Lung (tissue), 12 donors: ENCODE data around the gene FAM135A. TPM values are rescaled to one million over a fixed set of nuclear protein-coding genes. Genes with fewer than 3 reads are reported as not detected.

ENCODE experiments used
- ATAC-seq: fragments of 200-7000 bp; cut with Tn5 transposase; one replicate; pipeline ENCODE4 v1.9.1; 2020; ENCODE audit warnings: moderate number of reproducible peaks; ENCODE audit not compliant: insufficient read depth, low FRiP score
- DNase-seq, 3 donors: peaks; one replicate each; pipeline ENCODE4 v3.0.0-alpha.2; 2013 to 2017
- H3K27ac ChIP-seq, 2 donors: one replicate each; pipeline ENCODE4 v1.5.1; 2013; ENCODE audit warnings: mild to moderate bottlenecking in 2 of 2, moderate library complexity in 2 of 2, control low read depth in 1 of 2, inconsistent platforms in 1 of 2, low read depth in 1 of 2, low read length in 1 of 2
- H3K27me3 ChIP-seq, 3 donors: one replicate each; pipeline ENCODE4 v1.5.1; 2013; ENCODE audit warnings: low read length in 2 of 3; ENCODE audit not compliant: control insufficient read depth in 3 of 3, insufficient read depth in 3 of 3
- H3K36me3 ChIP-seq, 4 donors: one replicate each; pipeline ENCODE4 v1.5.1; 2013; ENCODE audit warnings: low read length in 4 of 4, mild to moderate bottlenecking in 1 of 4, moderate library complexity in 1 of 4; ENCODE audit not compliant: control insufficient read depth in 4 of 4, insufficient read depth in 4 of 4
- H3K4me1 ChIP-seq, 5 donors: one replicate each; pipeline ENCODE4 v1.5.1; 2013; ENCODE audit warnings: low read length in 5 of 5, mild to moderate bottlenecking in 2 of 5, moderate library complexity in 1 of 5; ENCODE audit not compliant: control insufficient read depth in 5 of 5, insufficient read depth in 5 of 5
- H3K4me3 ChIP-seq: one replicate; pipeline ENCODE4 v1.5.1; 2013; ENCODE audit warnings: mild to moderate bottlenecking, control low read depth, moderate library complexity
- H3K9ac ChIP-seq, 2 donors: one replicate each; pipeline ENCODE4 v1.5.1; 2013; ENCODE audit warnings: low read length in 2 of 2, control low read depth in 1 of 2; ENCODE audit not compliant: insufficient read depth in 1 of 2
- H3K9me3 ChIP-seq, 4 donors: one replicate each; pipeline ENCODE4 v1.5.1; 2013; ENCODE audit warnings: low read length in 3 of 4, mild to moderate bottlenecking in 1 of 4, moderate library complexity in 1 of 4; ENCODE audit not compliant: control insufficient read depth in 4 of 4, insufficient read depth in 3 of 4
- WGBS, 2 donors: extraction: QIAGEN DNeasy Blood & Tissue Kit; methylation state at CpG; one replicate each; pipeline ENCODE4 v1.1.7; 2013; 5-methylcytosine and 5-hydroxymethylcytosine counted together
- polyA plus RNA-seq, 2 donors: library from polyadenylated mRNA; stranded (reverse); fragments of 200-250 nt; gene quantifications; one replicate each; pipeline ENCODE4 v1.2.1, GENCODE V29; 2013
- total RNA-seq, 2 donors: library from RNA; depleted of rRNA in 1 of 2; stranded (reverse); fragments of >200 nt in 1 of 2; gene quantifications; one replicate each; pipeline ENCODE4 v1.2.1, GENCODE V29; 2014 to 2021
- TF ChIP-seq, protein P1 (sequence below): IDR thresholded peaks from 2 replicates; pipeline ENCODE4 v1.5.1; 2012; ENCODE audit warnings: mild to moderate bottlenecking; ENCODE audit errors: control extremely low read depth, extremely low read depth
- donor health status: control.
- donor health status: control.
- donor health status: Bipolar disorder and iron deficiency.
- donor health status: healthy.
- donor health status: DM: yes; HTN: yes; CAD: no.

Gene FAM135A
- total and polyA plus RNA-seq, 4 donors, result 8.2 to 62.1 (median 19.5) TPM

DNA sequence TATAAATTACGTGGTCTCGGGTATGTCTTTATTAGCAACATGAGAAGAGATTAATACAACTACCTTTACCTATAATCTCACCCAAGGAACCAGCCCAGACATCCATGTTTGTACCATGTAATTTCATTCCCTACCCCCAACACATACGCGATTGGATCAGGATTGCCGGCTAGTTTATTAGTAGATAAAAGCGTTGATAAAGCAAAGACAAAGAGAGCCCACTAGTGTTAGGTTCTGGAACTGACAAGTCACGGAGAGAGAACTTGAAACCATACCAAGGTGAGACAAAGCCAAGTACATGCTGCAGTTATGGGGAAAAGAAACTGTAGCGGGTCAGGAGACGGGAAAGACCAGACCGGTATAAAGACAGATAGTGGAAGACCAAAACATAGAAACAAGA, 37.4 kb upstream of the FAM135A start:
- no peak for ATAC-seq
- Histone ChIP-seq H3K4me3 (no peak overlapping the region), H3K27ac (no peak overlapping the region), H3K9ac (no peak overlapping the region), H3K9me3 (no peaks in the 10 kb centered on the region), H3K27me3 (peaks cover 0 to 4% (median 0%) of the 10 kb centered on the region in 3 donors), H3K4me1 (peaks cover 0 to 5% (median 0%) of the 10 kb centered on the region in 5 donors), H3K36me3 (no peaks in the 10 kb centered on the region)
- 87 to 93% methylated on average over 10 of the region's 10 CpGs for WGBS, 2 donors
- no peak for DNase-seq
- TF ChIP-seq, protein P1, sequence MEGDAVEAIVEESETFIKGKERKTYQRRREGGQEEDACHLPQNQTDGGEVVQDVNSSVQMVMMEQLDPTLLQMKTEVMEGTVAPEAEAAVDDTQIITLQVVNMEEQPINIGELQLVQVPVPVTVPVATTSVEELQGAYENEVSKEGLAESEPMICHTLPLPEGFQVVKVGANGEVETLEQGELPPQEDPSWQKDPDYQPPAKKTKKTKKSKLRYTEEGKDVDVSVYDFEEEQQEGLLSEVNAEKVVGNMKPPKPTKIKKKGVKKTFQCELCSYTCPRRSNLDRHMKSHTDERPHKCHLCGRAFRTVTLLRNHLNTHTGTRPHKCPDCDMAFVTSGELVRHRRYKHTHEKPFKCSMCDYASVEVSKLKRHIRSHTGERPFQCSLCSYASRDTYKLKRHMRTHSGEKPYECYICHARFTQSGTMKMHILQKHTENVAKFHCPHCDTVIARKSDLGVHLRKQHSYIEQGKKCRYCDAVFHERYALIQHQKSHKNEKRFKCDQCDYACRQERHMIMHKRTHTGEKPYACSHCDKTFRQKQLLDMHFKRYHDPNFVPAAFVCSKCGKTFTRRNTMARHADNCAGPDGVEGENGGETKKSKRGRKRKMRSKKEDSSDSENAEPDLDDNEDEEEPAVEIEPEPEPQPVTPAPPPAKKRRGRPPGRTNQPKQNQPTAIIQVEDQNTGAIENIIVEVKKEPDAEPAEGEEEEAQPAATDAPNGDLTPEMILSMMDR, result no peak

DNA sequence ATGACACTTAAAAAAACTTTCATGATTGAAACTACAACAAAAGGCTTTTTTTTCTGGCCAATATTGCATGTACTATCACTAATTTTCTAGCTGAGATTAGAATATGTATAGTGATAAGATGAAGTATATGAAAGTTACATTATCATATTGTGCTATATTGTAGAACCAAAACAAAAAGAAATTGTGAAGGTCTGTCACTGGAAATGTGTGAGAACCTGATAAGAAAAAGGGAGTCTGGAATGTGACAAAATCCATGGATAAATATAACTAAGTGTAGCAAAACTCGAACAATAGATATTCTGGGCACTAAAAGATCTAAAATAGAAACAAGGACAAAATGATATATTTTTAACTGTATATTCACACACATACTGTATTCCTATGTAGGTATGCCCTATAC, 36.7 kb upstream of the FAM135A start:
- ATAC-seq, result no peak
- peaks cover 0 to 4% (median 0%) of the 10 kb centered on the region in 3 donors for H3K27me3 ChIP-seq
- H3K27ac ChIP-seq, result no peak overlapping the region
- TF ChIP-seq, protein P1, result no peak
- no peaks in the 10 kb centered on the region for H3K4me1 ChIP-seq
- DNase-seq, result no peak
- no peaks in the 10 kb centered on the region for H3K9me3 ChIP-seq
- no peak overlapping the region for H3K4me3 ChIP-seq
- WGBS, 2 donors, result 38 to 49% methylated on average over 1 of the region's 1 CpG
- no peaks in the 10 kb centered on the region for H3K36me3 ChIP-seq
- H3K9ac ChIP-seq, result no peak overlapping the region

DNA sequence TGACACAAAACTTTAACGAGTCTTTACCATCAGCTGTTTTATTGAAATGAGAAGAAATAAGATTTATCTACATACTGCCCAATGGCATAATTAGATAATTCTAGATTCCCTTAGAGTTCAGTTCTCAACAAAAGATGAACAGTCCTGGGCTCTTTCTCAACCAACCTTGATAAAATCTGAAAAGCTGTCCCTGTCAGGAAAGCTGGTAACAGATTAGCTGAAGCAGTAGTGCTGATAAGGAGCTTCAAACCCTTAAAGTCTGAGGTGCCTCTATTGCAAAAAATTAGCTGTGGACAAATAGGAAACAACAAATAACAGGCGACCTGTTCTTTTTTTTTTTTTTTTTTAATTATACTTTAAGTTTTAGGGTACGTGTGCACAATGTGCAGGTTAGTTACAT, 35.9 kb upstream of the FAM135A start:
- Histone ChIP-seq H3K36me3 (no peaks in the 10 kb centered on the region), H3K27me3 (peaks cover 0 to 4% (median 0%) of the 10 kb centered on the region in 3 donors), H3K4me1 (no peaks in the 10 kb centered on the region), H3K4me3 (no peak overlapping the region), H3K9me3 (no peaks in the 10 kb centered on the region), H3K27ac (no peak overlapping the region), H3K9ac (no peak overlapping the region)
- 62 to 64% methylated on average over 2 to 3 of the region's 3 CpGs for WGBS, 2 donors
- TF ChIP-seq, protein P1, result no peak
- DNase-seq, result no peak
- ATAC-seq, result no peak

DNA sequence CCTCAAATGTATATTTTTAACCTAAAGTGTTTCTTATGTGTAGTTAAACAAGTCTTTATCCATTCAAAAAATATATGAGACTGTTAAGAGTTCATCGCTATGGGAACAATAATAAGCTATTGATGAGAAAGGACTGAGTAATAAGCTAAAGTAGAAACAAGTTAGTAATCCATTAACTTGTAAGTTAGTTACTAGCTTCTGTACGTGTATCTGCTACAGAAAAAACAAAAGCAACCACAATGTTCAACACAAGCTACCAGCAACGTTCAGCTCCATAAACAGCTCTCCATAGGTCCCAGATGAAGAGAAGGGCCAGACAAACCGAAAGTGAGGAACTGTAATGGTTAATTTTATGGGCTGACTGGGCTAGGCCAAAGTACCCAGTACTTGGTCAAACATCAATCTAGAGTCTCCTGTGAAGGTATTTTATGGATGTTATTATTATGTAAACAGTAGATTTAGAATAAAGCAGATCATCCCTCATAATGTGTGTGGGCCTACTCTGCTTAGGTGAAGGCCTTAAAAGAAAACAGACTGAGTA, 33.8 kb upstream of the FAM135A start:
- TF ChIP-seq, protein P1, result no peak
- no peak overlapping the region for H3K9ac ChIP-seq
- 91% methylated on average over 4 of the region's 4 CpGs for WGBS, 2 donors
- no peak overlapping the region for H3K4me3 ChIP-seq
- H3K9me3 ChIP-seq, result no peaks in the 10 kb centered on the region
- H3K4me1 ChIP-seq, result no peaks in the 10 kb centered on the region
- no peak overlapping the region for H3K27ac ChIP-seq
- DNase-seq (no peak), ATAC-seq (no peak)
- H3K36me3 ChIP-seq, result no peaks in the 10 kb centered on the region
- no peaks in the 10 kb centered on the region for H3K27me3 ChIP-seq
